DMS53 treated with DMSO at 0.1 percent for 48 hours (cell line): Measurements from ENCODE around the gene ATRNL1.

ENCODE experiments used
- DNase-seq: peaks from one replicate; lab custom pipeline; 2025; ENCODE audit not compliant: unreplicated experiment; lab: John Stamatoyannopoulos, UW

The ATRNL1 gene

DNA sequence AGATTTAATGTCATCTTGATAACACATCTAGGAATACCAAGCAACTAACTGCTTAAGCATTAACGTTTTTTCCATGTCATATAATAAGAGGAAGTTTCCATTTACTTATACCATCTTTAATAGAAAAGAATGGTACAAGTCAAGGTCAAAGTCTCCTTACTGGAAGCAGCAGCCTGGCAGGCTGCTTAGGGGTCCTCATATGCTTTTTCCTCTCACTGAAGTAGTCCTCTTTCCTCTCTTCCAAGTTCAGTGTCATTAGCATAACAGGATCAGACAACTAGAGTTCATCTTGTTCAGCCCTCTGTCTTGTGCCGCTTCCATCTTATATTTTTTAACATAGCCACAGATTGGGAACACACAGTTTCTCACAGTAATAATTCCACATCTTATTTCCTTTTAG is 774.1 kb downstream of the ATRNL1 start:
- no peak for DNase-seq

DNA sequence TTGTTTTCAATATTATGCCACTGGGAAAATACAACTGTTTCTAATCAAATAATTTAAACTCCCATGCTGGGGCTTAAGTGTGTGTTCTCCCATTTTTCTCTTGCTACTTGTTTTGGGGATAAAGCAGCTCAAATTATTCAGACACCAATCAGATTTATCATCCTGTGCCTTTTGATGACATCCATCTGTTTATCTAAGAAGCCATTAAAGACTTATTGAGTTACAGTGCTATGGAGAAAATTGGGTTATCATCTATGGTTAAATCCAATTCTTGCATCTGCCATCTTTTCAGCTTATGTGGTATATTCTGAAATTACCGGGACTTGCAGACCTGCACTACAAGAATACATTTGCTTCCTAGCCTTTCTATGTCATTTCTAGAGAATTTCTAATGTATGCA is 778.7 kb downstream of the ATRNL1 start:
- DNase-seq: no peak

DNA sequence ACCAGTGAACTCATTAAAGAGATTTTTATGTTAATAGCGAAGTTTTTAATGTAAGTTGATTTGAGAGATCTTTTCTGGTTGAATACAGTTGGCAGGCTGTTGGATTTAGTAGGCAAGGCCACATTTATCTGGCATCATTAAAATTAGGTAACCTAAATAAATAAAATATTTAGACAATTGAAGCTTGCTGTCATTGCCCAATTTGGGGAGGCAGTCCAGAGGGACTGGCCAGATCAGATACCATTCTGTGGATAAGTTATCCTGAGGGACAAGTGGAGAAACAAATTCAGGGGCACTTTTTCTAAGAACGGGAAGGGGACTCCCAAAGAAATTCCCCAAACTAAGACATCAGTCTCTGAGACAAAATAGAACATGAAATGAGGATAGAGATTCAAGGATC is 782.0 kb downstream of the ATRNL1 start:
- no peak for DNase-seq

DNA sequence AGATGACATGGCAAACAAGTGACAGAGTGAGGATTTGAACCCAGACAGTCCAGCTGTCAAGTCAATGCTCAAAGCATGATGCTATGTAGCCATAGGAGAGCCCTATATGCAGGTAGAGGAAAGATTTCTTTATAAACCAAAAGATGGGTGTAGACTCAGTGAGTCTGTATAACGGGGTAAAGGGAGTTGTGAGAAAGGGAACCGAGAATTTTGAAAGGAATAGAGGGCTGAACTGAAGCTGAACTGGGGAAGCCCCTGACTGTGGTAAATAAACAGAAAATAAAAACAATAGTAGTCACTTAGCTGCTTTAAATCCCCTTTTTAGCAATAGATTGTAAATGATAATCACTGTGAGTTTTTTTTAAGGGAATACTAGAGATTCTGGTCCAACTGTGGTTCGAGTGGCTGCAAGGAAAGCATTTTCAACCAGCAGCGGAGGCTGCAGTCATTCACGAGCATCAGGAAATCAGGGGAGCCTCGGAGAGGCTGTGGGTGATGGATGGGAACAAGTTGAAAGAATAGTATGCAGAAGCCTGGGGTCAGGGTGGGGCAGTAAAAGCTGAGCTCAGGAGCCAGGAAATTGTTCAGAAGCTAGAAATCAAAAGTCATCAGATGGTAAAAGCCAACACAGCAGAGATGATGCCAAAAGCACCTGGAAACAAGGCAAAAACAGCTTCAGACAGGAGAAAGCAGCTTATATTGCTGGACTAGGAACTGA is 786.4 kb downstream of the ATRNL1 start:
- DNase-seq: no peak

DNA sequence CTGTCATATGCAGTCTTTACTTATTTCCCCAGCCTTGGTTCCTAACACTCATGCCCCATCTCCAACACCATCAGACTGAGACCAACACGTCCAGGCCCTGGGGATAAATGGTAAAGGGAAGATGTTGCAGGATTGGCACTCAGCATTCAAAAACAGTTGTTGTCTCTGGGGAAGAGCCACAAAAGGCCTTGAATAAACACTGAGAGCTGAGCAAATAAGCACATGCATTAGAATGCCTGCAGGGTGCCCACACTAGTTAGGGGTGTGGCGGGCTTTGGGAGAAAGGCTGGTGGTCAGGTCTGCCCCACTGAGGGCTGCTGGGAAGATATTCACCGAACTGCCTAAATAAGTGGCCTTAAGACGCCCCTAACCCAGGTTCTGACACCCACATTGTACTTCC is 788.9 kb downstream of the ATRNL1 start:
- no peak for DNase-seq

DNA sequence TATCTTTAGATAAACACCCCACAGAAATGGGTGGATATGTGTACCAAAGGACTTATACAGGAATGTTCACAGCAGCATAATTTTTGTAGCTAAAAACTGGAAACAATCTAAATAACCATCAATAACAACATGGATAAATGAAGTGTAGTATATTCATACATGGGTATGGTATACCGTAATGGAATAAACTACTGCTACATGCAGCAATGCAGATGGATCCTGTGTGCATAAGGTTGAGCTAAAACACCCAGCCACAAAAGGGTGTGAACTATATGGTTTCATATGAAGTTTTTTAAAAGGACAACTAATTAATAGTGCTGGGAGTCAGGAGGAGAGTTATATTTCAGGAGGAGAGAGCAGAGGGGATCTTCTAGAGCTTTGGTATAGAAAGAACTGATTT is 790.2 kb downstream of the ATRNL1 start:
- no peak for DNase-seq

DNA sequence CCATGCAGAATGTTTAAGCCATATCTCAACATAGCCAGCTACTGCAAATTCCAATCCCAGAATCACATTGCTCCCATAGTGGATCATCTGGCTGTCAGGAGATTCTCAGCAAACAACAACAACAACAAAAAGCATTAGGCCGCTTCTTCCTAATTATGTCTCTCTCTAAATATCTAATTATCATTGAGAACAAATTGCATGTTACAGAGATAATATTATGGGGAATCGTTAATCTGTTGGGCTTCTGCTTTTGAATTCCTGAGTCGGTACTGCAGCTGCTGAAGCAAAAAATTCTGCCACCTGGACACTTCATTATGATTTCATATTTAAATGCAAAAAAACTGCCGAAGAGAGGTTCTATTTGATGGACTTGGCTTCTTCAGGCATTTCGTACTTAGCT is 791.2 kb downstream of the ATRNL1 start:
- DNase-seq: no peak

DNA sequence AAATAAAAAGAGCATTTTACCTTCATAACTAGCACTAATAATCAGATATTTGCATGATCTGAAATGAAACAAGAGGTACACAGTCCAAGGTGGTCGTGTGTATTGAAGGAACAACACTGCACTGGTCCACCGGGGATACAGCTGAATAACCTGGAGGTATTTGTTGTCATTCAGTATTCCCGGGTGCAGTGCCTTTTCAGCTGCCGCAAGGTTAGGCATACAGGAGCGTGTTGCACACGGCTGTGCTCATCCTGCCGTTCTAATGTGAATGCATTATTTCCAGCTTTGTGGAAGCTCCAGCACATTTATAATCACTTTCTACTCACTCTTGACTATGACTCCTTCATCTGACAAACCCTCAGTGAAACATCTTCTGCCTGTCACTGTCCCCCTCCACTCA is 802.0 kb downstream of the ATRNL1 start:
- no peak for DNase-seq

DNA sequence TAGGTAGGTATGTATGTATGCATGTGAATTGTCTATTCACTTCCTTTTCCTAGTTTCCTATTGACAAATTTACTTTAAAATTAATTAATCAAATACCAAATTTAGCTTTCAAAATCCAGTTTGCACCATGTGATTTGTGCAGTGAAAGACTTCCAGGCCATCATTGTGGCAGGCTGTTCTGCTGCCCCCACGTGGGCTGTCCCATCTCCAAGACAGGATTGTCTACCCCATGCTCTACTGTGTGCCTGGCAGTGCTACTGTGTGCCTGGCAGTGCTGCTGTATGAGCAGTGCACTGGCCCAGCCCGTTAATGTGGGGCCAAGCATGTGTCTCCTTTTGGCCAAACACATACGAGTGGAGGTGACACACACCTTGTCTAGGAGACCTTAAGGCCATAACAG is 805.1 kb downstream of the ATRNL1 start:
- DNase-seq: no peak

DNA sequence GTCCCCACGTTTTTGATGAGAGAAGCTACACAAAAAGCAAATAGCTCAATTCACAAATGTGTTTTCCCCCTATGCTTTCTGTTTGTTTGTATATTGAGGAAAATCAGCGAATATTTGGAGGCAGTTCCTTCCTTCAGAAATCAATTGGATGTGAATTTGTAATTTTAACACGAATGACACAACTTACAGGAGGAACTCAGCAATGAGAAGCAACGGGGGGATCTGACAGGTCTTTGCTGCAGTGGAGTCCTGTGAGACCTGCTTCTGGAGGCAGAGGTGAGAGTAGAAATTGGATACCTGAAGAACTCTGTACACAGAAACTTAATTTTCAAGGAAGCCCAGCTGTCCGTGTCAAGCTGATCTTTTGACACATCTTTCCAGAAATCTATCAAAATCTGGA is 809.4 kb downstream of the ATRNL1 start:
- no peak for DNase-seq

DNA sequence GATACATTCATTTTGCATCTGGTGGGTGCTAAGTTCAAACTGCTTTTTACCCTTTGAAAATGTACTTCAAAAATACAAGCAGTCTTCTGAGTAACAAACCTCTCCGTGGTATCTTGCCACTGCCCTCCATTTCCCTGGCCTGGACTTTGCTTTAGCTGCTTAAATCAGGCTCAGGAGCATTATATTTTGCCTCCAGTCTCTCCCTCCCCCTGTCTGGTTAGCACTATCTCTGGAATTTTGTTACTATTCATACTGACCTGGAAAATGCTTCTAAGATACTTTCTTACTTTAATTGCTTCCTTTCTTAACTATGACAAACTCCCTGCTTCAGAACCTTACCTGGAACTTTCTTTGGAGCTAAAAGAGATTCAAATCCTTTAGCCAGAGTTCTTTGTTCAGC is 810.0 kb downstream of the ATRNL1 start:
- no peak for DNase-seq

DNA sequence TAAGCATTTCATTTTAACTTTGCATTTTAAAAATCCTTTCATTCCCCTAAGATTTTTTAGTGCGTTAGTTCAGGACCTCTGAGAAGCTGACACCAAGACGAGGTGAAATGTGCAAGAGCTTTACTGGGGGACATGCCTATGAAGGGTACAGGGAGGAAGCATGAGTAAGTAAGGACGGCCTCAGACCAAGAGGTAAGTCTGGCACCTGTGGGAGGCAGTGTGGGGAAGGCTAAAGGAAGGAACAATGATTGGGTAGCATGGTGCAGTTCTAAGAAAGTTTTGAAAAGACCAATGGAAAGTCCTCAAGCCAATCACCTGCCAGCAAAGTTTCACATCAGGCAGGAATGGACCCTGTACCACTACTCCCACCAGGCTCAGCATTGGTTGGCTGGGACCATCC is 810.7 kb downstream of the ATRNL1 start:
- DNase-seq: no peak

DNA sequence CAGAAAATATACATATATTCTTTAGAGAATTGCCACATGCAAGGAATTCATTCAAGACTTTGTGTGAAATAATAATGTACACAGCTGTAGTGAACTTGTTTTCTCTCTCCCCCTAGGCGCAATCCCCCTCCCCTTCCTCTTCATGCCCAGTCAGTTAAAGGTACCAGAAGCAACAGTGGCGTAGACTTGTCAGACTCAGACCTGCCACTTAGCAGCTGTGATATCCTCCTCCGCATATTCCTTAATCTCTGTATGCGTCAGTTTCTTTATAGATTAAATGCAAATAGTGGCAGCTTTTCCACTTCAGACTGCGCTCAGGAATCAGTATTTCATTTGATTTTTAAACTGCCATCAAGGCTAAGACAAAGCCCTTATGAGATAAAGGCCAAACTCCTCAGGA is 815.9 kb downstream of the ATRNL1 start:
- no peak for DNase-seq

DNA sequence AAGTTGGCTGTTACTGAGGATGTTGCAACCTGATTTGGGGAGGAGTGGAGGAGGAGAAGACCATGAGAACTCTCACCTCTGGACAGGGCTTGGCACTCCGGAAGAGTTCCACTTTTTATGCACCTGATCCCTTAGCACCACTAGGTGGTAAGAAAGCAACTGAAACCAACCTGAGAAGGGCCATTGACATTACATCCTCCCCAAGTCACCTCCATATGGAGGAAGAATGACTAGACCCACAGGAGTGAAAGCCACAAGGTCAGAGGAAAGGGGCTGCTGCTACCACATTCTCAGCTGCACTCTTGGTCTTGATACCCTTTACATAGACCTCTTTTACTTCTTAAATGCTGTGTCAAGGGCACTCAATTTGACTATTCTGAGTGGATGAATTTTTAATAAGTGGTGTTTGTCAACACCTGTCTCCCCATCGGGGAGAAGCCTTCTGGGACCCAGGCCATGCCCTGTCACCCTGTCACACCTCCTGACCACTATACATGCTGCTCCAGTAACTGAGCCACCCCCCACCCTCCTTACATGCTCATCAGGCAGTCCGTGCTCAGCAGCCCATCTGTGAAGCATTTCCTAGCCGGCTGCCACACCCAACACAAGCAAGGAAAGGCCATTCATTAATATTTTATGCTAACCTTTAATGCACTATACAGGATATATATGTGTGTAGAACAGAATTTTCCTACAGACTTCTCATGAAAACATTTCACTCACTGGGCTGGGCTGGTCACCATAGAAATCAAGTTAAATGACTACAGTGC is 817.0 kb downstream of the ATRNL1 start:
- DNase-seq: no peak

DNA sequence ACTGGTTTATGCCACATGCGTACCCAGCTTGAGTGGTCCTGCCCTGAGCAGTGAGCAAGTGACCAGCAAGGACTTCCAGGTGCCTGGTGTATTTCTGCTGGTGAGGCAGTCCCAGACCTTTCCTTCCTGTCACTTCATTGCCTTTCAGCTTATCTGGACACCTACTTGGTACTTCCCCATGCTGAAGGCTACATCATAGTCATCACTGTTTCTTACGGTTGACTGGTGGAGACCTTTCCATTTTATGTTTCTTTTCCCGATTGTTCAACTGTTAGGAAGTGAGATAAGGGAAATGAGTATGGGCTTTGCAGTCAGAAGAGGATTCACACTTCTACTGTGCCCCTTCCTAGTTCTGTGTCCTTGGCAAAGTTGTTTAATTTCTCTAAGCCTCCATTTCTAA is 821.3 kb downstream of the ATRNL1 start:
- no peak for DNase-seq

DNA sequence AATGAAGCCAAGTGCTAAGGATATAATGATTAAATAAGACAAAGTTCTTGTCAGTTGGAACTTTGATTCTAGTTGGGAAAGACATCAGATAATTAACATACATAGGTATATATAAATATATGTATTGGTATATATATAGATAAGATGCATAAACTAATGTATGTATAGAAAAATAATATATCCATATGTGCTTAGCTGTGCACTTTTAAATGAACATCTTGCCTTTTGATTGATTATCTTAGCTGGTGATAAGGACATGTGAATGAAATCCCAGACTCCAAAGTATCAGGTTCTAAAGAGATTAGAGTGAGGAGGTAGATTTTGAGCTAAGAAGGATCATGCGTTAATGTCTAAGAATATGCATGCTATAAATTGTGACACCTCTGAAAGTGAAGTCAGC is 822.3 kb downstream of the ATRNL1 start:
- no peak for DNase-seq

DNA sequence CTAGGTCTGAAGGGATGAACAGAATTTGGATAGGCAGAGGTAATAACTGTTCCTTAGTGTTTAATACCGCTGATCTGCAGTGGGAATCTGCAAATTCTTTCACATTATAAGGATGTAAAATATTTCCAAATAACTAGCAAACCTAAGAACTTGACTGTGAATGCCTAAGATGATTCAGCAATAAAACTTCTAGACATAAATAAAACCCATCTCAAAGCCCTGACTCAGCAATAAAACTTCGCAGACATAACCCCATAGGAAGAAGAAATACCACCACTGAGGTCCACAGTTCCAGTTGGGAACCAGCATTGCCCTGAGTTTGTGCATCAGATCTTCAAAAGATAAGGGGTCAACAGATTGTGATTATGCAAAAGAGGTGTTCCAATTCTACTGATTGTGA is 825.6 kb downstream of the ATRNL1 start:
- DNase-seq: no peak

DNA sequence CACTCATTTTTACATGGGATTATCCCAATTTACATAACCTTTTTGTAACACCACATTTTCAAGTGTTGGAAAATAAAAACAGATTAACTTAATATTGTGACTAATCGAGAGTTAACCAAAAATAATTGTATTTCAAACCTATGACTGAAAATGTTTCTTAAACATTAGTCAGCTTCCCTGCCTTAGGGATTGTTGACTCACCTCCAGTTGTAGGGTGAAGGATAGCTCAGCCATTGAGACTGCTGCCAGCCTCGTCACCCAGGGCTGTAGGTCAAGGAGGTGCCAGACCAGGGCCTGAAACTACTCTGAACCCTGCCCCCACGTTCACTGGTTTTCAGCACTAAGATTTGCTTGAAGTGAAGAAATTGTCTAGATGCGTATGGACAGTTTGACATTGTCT is 828.6 kb downstream of the ATRNL1 start:
- DNase-seq: no peak

DNA sequence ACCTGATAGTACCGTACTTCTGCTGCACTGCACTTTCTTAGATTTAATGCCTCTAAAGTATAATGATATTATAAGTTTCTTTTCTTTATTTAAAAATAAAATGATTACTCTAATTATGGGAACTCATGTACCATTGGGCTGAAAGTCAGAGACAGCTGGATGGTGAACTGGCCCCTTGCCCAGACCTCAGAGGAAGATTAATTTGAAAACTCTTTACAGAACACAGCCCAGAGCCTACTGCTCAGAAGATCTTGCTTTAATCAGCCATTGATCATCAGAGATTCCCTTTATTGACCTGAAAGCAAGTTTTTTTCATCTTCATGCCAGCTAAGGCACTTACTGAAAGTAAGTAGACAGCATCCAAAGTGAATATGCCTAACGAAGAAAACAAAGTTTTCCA is 838.1 kb downstream of the ATRNL1 start:
- DNase-seq: no peak

DNA sequence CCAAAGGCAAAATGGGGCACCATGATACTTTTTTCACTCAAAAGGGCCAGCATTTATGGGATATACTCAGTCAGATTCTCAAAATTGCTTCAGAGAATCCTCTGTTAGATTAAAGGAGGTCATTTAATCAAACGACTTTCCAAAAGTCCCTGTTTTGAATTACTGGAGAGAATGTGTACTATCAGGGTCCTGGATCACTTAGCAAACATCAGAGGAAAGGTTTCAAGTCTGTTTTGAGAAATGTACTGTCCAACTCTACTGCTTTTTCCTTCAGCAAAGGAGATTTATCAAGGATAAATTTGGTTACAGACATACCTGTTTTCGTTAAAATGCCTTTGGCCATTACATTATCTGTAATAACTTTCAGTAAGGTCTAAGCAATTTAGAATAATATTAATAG is 838.9 kb downstream of the ATRNL1 start:
- no peak for DNase-seq

DNA sequence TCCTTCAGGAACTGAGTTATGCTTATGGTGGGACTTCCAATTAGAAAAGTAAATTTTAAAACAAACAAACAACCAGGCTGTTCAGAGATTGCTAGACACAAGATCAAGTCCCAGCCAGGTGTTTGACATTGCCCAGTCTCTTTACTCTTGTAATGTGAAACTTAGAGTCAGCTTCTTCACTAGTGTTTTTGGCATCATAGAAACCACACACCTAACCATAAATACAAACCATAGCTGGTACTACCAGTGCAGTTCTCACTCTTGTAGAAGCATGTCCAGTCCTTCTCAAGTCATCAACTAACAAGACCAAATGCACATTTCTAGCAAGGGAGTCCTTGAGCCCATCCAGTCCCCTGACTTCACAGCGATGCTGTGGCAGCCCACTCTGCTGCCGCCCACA is 839.9 kb downstream of the ATRNL1 start:
- no peak for DNase-seq

DNA sequence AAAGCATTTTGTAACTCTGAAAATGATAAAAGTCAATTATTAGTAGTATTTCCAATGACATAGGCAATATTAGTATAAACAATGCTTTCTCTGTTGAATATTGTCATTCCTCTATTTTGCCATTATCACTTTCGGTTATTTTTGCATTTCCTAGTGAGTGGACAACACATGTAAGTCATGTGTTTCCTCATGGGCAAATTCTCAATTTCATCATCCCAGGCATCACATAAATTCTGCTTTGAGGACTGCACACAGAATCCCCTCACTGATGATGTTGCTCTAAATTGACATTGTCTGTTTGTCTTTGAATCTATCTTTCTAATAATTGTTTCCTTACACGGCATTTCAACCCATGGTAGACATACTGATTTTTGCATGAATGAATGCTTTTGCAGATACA is 842.6 kb downstream of the ATRNL1 start:
- no peak for DNase-seq
